ENCODE measurements around the gene DFFA.

DNA sequence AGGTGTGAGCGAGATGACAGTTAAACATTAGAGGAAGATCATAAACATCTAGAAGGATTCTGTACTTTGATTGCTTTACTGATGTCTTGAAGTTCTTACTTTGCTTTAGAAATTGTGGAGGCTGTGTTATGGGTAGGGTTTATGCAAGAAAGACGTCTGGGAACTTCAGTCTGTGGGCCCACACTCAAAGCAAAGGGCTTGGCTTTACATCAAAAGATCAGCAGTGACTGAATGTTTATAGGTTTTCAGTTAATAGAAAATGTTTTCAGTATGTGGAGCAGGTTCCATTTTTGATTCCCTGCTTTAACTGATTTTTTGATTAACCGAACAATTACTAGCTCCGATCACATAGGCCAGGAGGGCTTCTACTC, 34.3 kb upstream of the DFFA start:
- TF ChIP-seq, protein P1, sequence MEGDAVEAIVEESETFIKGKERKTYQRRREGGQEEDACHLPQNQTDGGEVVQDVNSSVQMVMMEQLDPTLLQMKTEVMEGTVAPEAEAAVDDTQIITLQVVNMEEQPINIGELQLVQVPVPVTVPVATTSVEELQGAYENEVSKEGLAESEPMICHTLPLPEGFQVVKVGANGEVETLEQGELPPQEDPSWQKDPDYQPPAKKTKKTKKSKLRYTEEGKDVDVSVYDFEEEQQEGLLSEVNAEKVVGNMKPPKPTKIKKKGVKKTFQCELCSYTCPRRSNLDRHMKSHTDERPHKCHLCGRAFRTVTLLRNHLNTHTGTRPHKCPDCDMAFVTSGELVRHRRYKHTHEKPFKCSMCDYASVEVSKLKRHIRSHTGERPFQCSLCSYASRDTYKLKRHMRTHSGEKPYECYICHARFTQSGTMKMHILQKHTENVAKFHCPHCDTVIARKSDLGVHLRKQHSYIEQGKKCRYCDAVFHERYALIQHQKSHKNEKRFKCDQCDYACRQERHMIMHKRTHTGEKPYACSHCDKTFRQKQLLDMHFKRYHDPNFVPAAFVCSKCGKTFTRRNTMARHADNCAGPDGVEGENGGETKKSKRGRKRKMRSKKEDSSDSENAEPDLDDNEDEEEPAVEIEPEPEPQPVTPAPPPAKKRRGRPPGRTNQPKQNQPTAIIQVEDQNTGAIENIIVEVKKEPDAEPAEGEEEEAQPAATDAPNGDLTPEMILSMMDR (IDR thresholded peaks at IDR 0.05; ENCODE audit: borderline replicate concordance, extremely low read depth, low read length, poor library complexity, severe bottlenecking), result no peak
- no peak for TF ChIP-seq EZH2 (IDR thresholded peaks at IDR 0.05; ENCODE audit: borderline replicate concordance, low read depth, low read length, severe bottlenecking)

Measured in DND-41 (cell line).